HepG2 (cell line): ENCODE results near the gene CLEC16A. TPM values are rescaled to one million over a fixed set of nuclear protein-coding genes. Genes with fewer than 3 reads are reported as not detected.

Source experiments
- ATAC-seq: fragments of 200-7000 bp; cut with Tn5 transposase; 3 replicates; pipeline ENCODE4 v1.9.1; 2020; ENCODE audit warnings: mild to moderate bottlenecking, moderate library complexity
- BruUV-seq: library from RNA; stranded (reverse); fragments of 400-500 nt; replicated peaks from 2 replicates; lab custom pipeline; 2021; lab: Mats Ljungman, UMichigan
- CTCF ChIA-PET: fragments of 300-600 bp; formaldehyde crosslinking; extraction: SDS; loops from one replicate; lab custom pipeline; 2021; ENCODE audit warnings: low total read pairs, inconsistent platforms, low intra/inter-chr PET ratio; lab: Yijun Ruan, JAX
- POLR2A ChIA-PET: fragments of 350-600 bp; sonication (Branson Sonifier 250); formaldehyde crosslinking; loops from one replicate; lab custom pipeline; 2020; ENCODE audit warnings: antibody characterized with exemption, inconsistent platforms; lab: Yijun Ruan, JAX
- DNase-seq: peaks from one replicate; pipeline ENCODE4 v3.0.0-alpha.2; 2015; ENCODE audit warnings: low spot score
- FAIRE-seq: peaks from 3 replicates; lab custom pipeline; 2011; peaks lifted over from hg19 to GRCh38; lab: Jason Lieb, UNC
- H2AFZ ChIP-seq: one replicate; pipeline ENCODE4 v1.6.1; 2011; ENCODE audit warnings: low read length, inconsistent platforms
- H3K27ac ChIP-seq: fragments of 300-600 bp; 3 replicates; pipeline ENCODE4 v1.8.0; 2011; ENCODE audit warnings: mixed run types, mild to moderate bottlenecking, mixed read lengths, low read length, inconsistent platforms; ENCODE audit not compliant: insufficient read depth; ENCODE audit errors: extremely low read length
- H3K27me3 ChIP-seq, 2 experiments: fragments of 200-600 bp in 1 of 2; 2 replicates in 1 of 2; 3 replicates in 1 of 2; pipeline versions ENCODE4 v1.6.0 to v1.8.0; 2011; ENCODE audit warnings: low read length in 2 of 2, mild to moderate bottlenecking in 2 of 2, moderate library complexity in 2 of 2, inconsistent platforms in 1 of 2; ENCODE audit not compliant: insufficient read depth in 2 of 2, control insufficient read depth in 1 of 2
- H3K36me3 ChIP-seq, 2 experiments: fragments of 200-600 bp in 1 of 2; replicated peaks in 1 of 2; 2 replicates in 1 of 2; 3 replicates in 1 of 2; pipeline versions ENCODE4 v1.5.1 to v1.8.0; 2011; ENCODE audit warnings: low read length in 2 of 2, inconsistent platforms in 1 of 2; ENCODE audit not compliant: insufficient read depth in 2 of 2, control insufficient read depth in 1 of 2
- H3K4me1 ChIP-seq: 2 replicates; pipeline ENCODE4 v1.5.1; 2012; ENCODE audit warnings: low read length, inconsistent platforms; ENCODE audit not compliant: insufficient read depth
- H3K4me2 ChIP-seq: 2 replicates; pipeline ENCODE4 v1.6.0; 2011; ENCODE audit warnings: low read depth, low read length, inconsistent platforms
- H3K4me3 ChIP-seq, 3 experiments: fragments of 200-600 bp in 1 of 3; sonication (generic), shearing (Covaris generic) in 1 of 3; replicated peaks in 1 of 3; 2 replicates each; pipeline ENCODE4 v1.5.1; 2011 to 2016; ENCODE audit warnings: low read length in 3 of 3, inconsistent platforms in 2 of 3, low read depth in 2 of 3, mild to moderate bottlenecking in 2 of 3, control low read depth in 1 of 3, mixed read lengths in 1 of 3; ENCODE audit not compliant: insufficient read depth in 1 of 3
- H3K79me2 ChIP-seq: one replicate; pipeline ENCODE4 v1.6.1; 2011; ENCODE audit warnings: low read length, inconsistent platforms; ENCODE audit not compliant: insufficient read depth
- H3K9ac ChIP-seq: 2 replicates; pipeline ENCODE4 v1.6.0; 2011; ENCODE audit warnings: mild to moderate bottlenecking, low read depth, low read length, inconsistent platforms; ENCODE audit not compliant: insufficient read depth
- H3K9me3 ChIP-seq: 2 replicates; pipeline ENCODE4 v1.5.1; 2012; ENCODE audit warnings: mild to moderate bottlenecking, low read length
- H4K20me1 ChIP-seq: 2 replicates; pipeline ENCODE4 v1.6.0; 2011; ENCODE audit warnings: inconsistent platforms, mild to moderate bottlenecking, low read length, moderate library complexity; ENCODE audit not compliant: insufficient read depth
- CBX2 ChIP-seq, 2 experiments: fragments of 200-600 bp in 1 of 2; sonication (generic); formaldehyde crosslinking in 1 of 2; IDR thresholded peaks; 2 replicates each; pipeline versions ENCODE4 v1.7.0 to v1.8.1; 2018 to 2022; ENCODE audit warnings: low read depth in 2 of 2, low read length in 1 of 2, mild to moderate bottlenecking in 1 of 2, missing genetic modification reagents in 1 of 2
- HMGA1 ChIP-seq: sonication (generic); formaldehyde crosslinking; conservative IDR thresholded peaks from 2 replicates; pipeline ENCODE4 v1.4.0; 2020; ENCODE audit warnings: missing genetic modification reagents
- HOXA3 ChIP-seq: sonication (generic); formaldehyde crosslinking; IDR thresholded peaks from 2 replicates; pipeline ENCODE4 v1.5.0; 2020; ENCODE audit warnings: missing genetic modification reagents
- MIER3 ChIP-seq: IDR thresholded peaks from 2 replicates; pipeline ENCODE4 v1.6.1; 2016; ENCODE audit warnings: missing compliant biosample characterization, borderline replicate concordance
- PHF8 ChIP-seq: sonication (generic); formaldehyde crosslinking; IDR thresholded peaks from 2 replicates; pipeline ENCODE4 v1.5.0; 2020; ENCODE audit warnings: missing genetic modification reagents
- PRDM15 ChIP-seq: sonication (generic); formaldehyde crosslinking; IDR thresholded peaks from 2 replicates; pipeline ENCODE4 v1.4.0; 2020; ENCODE audit warnings: missing genetic modification reagents
- SAP130 ChIP-seq: IDR thresholded peaks from 2 replicates; pipeline ENCODE4 v1.6.1; 2016; ENCODE audit warnings: low read depth
- SATB2 ChIP-seq: sonication (generic); formaldehyde crosslinking; IDR thresholded peaks from 2 replicates; pipeline ENCODE4 v1.5.0; 2020; ENCODE audit warnings: missing genetic modification reagents
- SP140L ChIP-seq: sonication (generic); formaldehyde crosslinking; IDR thresholded peaks from 2 replicates; pipeline ENCODE4 v1.4.0; 2020; ENCODE audit warnings: missing genetic modification reagents, borderline replicate concordance
- TBL1XR1 ChIP-seq: fragments of 150-350 bp; IDR thresholded peaks from 2 replicates; pipeline ENCODE4 v1.6.1; 2014; ENCODE audit warnings: borderline replicate concordance, low read length; ENCODE audit not compliant: partially characterized antibody
- ZBTB37 ChIP-seq: sonication (generic); formaldehyde crosslinking; IDR thresholded peaks from 2 replicates; pipeline ENCODE4 v1.4.0; 2020; ENCODE audit warnings: mild to moderate bottlenecking, missing genetic modification reagents
- ZNF770 ChIP-seq: sonication (generic); formaldehyde crosslinking; IDR thresholded peaks from 2 replicates; pipeline ENCODE4 v1.5.0; 2020; ENCODE audit warnings: mild to moderate bottlenecking, missing genetic modification reagents
- WGBS: methylation state at CpG from one replicate; pipeline ENCODE4 v1.1.6; 2017; ENCODE audit warnings: low lambda C conversion rate; 5-methylcytosine and 5-hydroxymethylcytosine counted together
- in situ Hi-C: cut with HindIII; loops from 2 replicates; pipeline ENCODE4 v1.10.0; 2017; ENCODE audit warnings: low pct_unique_long_range_greater_than_20kb; ENCODE audit not compliant: extremely low pct_ligation_motif_present
- intact Hi-C: fragments of 100-400 bp; cut with micrococcal nuclease; formaldehyde crosslinking; loops from one replicate; pipeline ENCODE4 v1.10.0; 2022; ENCODE audit not compliant: unreplicated experiment
- polyA plus RNA-seq, 8 experiments: library from polyadenylated mRNA; depleted of rRNA in 3 of 8; stranded (reverse) in 7 of 8; unstranded in 1 of 8; fragments of >200 nt; fragmentation: Illumina TruSeq in 4 of 8; extraction: Trizol in 4 of 8; gene quantifications; 2 replicates each; pipeline versions ENCODE4 v1.2.1 to v1.2.3, GENCODE V29; 2011 to 2016; ENCODE audit warnings: low read depth in 4 of 8, missing spikeins in 1 of 8, mixed read lengths in 1 of 8; ENCODE audit not compliant: insufficient read depth in 1 of 8
- total RNA-seq, 5 experiments: library from RNA; depleted of rRNA; stranded (reverse); fragments of >200 nt; fragmentation: Illumina TruSeq; extraction: Trizol; gene quantifications; 2 replicates each; pipeline ENCODE4 v1.2.3, GENCODE V29; 2016; ENCODE audit warnings: low read depth in 1 of 5
- TF ChIP-seq, protein P1 (sequence below): sonication (generic); formaldehyde crosslinking; IDR thresholded peaks from 2 replicates; pipeline ENCODE4 v1.4.0; 2020; ENCODE audit warnings: missing genetic modification reagents

The CLEC16A gene
- total and polyA plus RNA-seq, 2 of the 13 experiments (the other 11 are each of a cell fraction or from before 2014, with no cell fraction given), result 8.5 to 10.3 TPM

DNA sequence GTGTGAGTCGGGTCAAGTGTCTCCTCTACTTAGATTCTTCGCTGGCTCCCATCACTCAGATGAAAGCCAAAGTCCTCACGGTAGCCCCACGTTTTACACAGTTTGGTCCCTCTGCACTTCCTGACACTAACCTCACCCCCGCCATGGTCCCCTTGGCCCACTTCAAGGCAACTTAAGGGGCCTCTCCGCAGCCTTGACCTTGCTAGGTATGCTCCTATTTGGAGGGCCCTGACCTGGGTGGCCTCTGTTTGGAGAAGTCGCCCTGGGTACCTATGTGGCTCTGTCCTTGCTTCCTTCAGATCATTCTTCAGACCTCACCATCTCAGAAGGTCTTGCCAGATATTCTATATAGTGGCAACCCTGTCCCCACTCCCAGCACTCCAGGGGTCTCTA lies 201.5 kb downstream of the CLEC16A start:
- Histone ChIP-seq H3K9ac (no peak overlapping the region), H3K79me2 (no peaks in the 10 kb centered on the region), H3K4me1 (peaks cover 32% of the 10 kb centered on the region), H3K27me3 (no peaks in the 10 kb centered on the region), H3K4me2 (no peak overlapping the region), H3K9me3 (no peaks in the 10 kb centered on the region), H3K27ac (no peak overlapping the region), H3K4me3 (no peak overlapping the region), H2AFZ (no peak overlapping the region), H3K36me3 (no peaks in the 10 kb centered on the region), H4K20me1 (no peaks in the 10 kb centered on the region)
- in situ Hi-C loops (no loop called here), intact Hi-C loops (no loop called here)
- ATAC-seq, result no peak
- BruUV-seq, result no TSS peak
- FAIRE-seq, result no peak
- CTCF ChIA-PET, result no interaction called here
- DNase-seq, result no peak
- POLR2A ChIA-PET, result no interaction called here
- WGBS, result 93% methylated on average over 7 of the region's 7 CpGs
- TF ChIP-seq, protein P1, sequence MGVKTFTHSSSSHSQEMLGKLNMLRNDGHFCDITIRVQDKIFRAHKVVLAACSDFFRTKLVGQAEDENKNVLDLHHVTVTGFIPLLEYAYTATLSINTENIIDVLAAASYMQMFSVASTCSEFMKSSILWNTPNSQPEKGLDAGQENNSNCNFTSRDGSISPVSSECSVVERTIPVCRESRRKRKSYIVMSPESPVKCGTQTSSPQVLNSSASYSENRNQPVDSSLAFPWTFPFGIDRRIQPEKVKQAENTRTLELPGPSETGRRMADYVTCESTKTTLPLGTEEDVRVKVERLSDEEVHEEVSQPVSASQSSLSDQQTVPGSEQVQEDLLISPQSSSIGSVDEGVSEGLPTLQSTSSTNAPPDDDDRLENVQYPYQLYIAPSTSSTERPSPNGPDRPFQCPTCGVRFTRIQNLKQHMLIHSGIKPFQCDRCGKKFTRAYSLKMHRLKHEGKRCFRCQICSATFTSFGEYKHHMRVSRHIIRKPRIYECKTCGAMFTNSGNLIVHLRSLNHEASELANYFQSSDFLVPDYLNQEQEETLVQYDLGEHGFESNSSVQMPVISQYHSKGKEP (CRISPR knock-in tag), result no peak
- no peak for TF ChIP-seq TBL1XR1
- TF ChIP-seq SP140L (CRISPR knock-in tag), result no peak
- no peak for TF ChIP-seq HMGA1
- no peak for TF ChIP-seq SAP130
- TF ChIP-seq SATB2 (CRISPR knock-in tag), result no peak
- TF ChIP-seq CBX2 (IDR thresholded peaks at IDR 0.05; ENCODE audit: low read depth, low read length), result no peak
- no peak for TF ChIP-seq CBX2 (CRISPR knock-in tag; IDR thresholded peaks at IDR 0.05; ENCODE audit: low read depth)
- no peak for TF ChIP-seq PRDM15 (CRISPR knock-in tag)
- no peak for TF ChIP-seq MIER3 (CRISPR knock-in tag)
- TF ChIP-seq ZNF770, result no peak
- TF ChIP-seq PHF8, result no peak
- TF ChIP-seq ZBTB37, result no peak
- TF ChIP-seq HOXA3 (CRISPR knock-in tag), result no peak
